ENCODE data around the gene SLF1. TPM values are rescaled to one million over a fixed set of nuclear protein-coding genes. Genes with fewer than 3 reads are reported as not detected.

Gene SLF1
- total and polyA plus RNA-seq, 7 donors = 1.2 to 2.6 (median 1.8) TPM

DNA sequence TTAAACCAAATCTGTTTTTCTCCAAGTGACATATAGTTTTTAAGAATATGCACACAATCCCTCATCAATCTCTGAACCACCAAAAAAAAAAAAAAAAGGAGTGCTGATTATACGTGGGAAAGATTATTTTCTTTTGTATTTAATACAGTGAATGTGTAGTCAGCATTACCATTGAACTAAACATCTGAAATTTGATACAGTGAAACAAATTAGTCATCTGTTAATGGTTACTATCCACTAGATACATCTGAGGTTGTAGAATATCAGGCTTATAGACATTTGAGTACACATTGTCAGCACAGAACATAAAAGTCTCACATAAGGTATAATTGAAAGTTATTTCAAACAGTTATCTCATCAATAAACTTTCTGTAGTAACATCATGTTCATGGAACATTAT, 87.0 kb downstream of the SLF1 start:
- DNase-seq (no peak), ATAC-seq (no peak)
- no peaks in the 10 kb centered on the region for H3K4me1 ChIP-seq
- no peak overlapping the region for H3K4me3 ChIP-seq
- H3K27ac ChIP-seq = no peak overlapping the region
- WGBS, 3 donors = 35 to 40% (median 39%) methylated on average over 1 of the region's 1 CpG
- H3K27me3 ChIP-seq (ENCODE audit: insufficient read depth in 3 of 3, low read length in 2 of 3) = no peaks in the 10 kb centered on the region
- intact Hi-C loops (cut with DNase I) = no loop called here
- peaks cover 0 to 4% of the 10 kb centered on the region in 2 donors for H3K36me3 ChIP-seq (ENCODE audit: insufficient read depth in 1 of 2, low read depth in 1 of 2)
- TF ChIP-seq, protein P1, sequence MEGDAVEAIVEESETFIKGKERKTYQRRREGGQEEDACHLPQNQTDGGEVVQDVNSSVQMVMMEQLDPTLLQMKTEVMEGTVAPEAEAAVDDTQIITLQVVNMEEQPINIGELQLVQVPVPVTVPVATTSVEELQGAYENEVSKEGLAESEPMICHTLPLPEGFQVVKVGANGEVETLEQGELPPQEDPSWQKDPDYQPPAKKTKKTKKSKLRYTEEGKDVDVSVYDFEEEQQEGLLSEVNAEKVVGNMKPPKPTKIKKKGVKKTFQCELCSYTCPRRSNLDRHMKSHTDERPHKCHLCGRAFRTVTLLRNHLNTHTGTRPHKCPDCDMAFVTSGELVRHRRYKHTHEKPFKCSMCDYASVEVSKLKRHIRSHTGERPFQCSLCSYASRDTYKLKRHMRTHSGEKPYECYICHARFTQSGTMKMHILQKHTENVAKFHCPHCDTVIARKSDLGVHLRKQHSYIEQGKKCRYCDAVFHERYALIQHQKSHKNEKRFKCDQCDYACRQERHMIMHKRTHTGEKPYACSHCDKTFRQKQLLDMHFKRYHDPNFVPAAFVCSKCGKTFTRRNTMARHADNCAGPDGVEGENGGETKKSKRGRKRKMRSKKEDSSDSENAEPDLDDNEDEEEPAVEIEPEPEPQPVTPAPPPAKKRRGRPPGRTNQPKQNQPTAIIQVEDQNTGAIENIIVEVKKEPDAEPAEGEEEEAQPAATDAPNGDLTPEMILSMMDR (IDR thresholded peaks at IDR 0.05) = no peak
- H3K9me3 ChIP-seq = no peaks in the 10 kb centered on the region

DNA sequence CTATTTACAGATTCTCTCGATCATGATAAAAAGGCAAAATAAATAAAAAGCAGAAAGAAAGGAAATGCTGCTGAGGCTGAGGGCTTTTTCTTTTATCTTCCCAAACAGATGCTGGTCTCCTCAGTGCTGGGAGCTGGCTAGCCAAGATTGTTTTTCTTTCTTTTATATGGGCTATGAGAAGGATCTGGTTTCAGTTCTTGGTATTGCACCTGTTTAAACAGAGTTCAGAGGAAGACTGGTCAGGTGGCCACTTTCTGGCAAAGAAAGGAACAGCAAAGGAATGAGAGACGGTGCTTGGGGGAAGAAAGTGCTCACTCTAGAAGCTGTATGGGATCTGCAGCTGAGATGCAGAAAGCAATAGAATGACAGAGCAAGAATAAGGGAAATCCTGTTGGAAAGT, 88.9 kb downstream of the SLF1 start:
- H3K36me3 ChIP-seq (ENCODE audit: insufficient read depth in 1 of 2, low read depth in 1 of 2) = peaks cover 0 to 4% of the 10 kb centered on the region in 2 donors
- TF ChIP-seq, protein P1 (IDR thresholded peaks at IDR 0.05) = no peak
- H3K27ac ChIP-seq = no peak overlapping the region
- ATAC-seq = peak in 1 of 4 donors; percentile 69
- intact Hi-C loops (cut with DNase I) = no loop called here
- H3K4me3 ChIP-seq = no peak overlapping the region
- 18 to 34% (median 24%) methylated on average over 2 of the region's 2 CpGs for WGBS, 3 donors
- DNase-seq = no peak
- no peaks in the 10 kb centered on the region for H3K9me3 ChIP-seq
- no peaks in the 10 kb centered on the region for H3K4me1 ChIP-seq
- no peaks in the 10 kb centered on the region for H3K27me3 ChIP-seq (ENCODE audit: insufficient read depth in 3 of 3, low read length in 2 of 3)

DNA sequence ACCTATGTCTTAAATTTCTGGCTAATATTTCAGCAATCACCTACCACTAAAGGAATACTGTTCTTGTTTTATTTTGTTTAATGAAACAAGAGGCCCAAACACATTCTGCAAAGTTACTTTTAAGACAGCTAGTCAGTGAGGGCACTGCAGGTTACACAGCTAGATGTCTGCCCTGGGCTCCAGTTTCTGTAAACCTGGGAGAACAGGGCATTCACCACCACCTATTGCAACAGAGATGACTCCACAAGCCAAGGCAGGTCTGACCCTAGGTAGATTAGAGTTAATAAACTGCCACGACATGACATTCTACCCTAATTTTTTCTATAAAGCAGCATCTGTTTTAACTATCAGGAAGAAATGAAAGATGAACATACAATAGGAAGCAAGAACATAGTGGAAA, 90.8 kb downstream of the SLF1 start:
- TF ChIP-seq, protein P1 (IDR thresholded peaks at IDR 0.05) = no peak
- H3K4me1 ChIP-seq = no peaks in the 10 kb centered on the region
- WGBS, 3 donors = 64 to 93% (median 88%) methylated on average over 1 of the region's 1 CpG
- H3K9me3 ChIP-seq = no peaks in the 10 kb centered on the region
- H3K4me3 ChIP-seq = no peak overlapping the region
- H3K27ac ChIP-seq = no peak overlapping the region
- ATAC-seq (no peak), DNase-seq (no peak)
- intact Hi-C loops (cut with DNase I) = no loop called here
- peaks cover 0 to 4% of the 10 kb centered on the region in 2 donors for H3K36me3 ChIP-seq (ENCODE audit: insufficient read depth in 1 of 2, low read depth in 1 of 2)
- H3K27me3 ChIP-seq (ENCODE audit: insufficient read depth in 3 of 3, low read length in 2 of 3) = no peaks in the 10 kb centered on the region

DNA sequence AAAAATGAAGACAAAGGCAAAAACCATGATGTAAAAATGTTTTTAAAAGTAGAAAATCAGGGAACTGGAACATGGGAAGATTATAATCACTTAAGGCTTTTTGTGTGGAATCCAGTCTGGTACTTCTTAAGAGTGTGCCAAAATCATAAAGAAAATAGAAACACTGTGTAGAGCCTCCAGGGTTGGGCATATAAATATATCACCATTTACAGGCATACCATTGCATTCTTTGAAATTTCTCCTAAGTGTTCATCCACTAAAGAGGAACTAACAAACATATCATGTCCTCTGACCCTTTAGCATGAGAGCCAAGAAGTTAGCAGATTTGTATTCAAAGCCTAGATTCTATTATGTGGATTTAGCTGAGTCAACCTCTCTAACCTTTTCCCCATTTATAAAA, 93.3 kb downstream of the SLF1 start:
- Histone ChIP-seq H3K27ac (no peak overlapping the region), H3K4me1 (no peaks in the 10 kb centered on the region), H3K9me3 (no peaks in the 10 kb centered on the region), H3K36me3 (ENCODE audit: insufficient read depth in 1 of 2, low read depth in 1 of 2) (peaks cover 0 to 4% of the 10 kb centered on the region in 2 donors), H3K4me3 (no peak overlapping the region), H3K27me3 (ENCODE audit: insufficient read depth in 3 of 3, low read length in 2 of 3) (no peaks in the 10 kb centered on the region)
- intact Hi-C loops (cut with DNase I) = no loop called here
- DNase-seq (no peak), ATAC-seq (no peak)
- TF ChIP-seq, protein P1 (IDR thresholded peaks at IDR 0.05) = no peak

DNA sequence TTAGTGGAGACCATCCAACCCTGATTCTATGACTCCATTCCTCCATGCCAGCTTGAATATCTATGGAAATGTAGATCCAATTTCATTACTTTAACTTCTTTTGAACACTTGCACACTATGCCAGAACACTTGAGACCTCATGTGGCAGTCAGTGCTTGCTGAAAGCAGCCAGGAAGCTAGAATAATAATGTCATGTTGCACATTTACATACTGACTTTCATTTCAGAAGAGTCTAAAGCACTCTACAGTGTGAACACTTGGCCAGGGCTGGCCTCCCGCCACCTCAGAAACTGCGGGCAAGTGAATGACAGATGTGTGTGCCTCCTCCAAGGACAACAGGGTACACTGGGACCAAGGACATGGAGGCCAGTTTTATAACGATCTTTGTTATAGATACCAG, 97.3 kb downstream of the SLF1 start:
- H3K4me1 ChIP-seq = no peaks in the 10 kb centered on the region
- no peaks in the 10 kb centered on the region for H3K9me3 ChIP-seq
- no peak overlapping the region for H3K4me3 ChIP-seq
- H3K36me3 ChIP-seq (ENCODE audit: insufficient read depth in 1 of 2, low read depth in 1 of 2) = no peaks in the 10 kb centered on the region
- intact Hi-C loops (cut with DNase I) = no loop called here
- DNase-seq (no peak), ATAC-seq (no peak)
- H3K27me3 ChIP-seq (ENCODE audit: insufficient read depth in 3 of 3, low read length in 2 of 3) = no peaks in the 10 kb centered on the region
- H3K27ac ChIP-seq = no peak overlapping the region
- TF ChIP-seq, protein P1 (IDR thresholded peaks at IDR 0.05) = no peak
- WGBS, 3 donors = 51 to 66% (median 63%) methylated on average over 3 of the region's 3 CpGs
